ENCODE measurements around the gene AGMAT. TPM values are rescaled to one million over a fixed set of nuclear protein-coding genes. Genes with fewer than 3 reads are reported as not detected.

AGMAT gene
- total RNA-seq, 1 donor from 2014 or later, result not detected

- H3K27me3 ChIP-seq (ENCODE audit: low read depth), result no peaks in the 10 kb centered on the region
- H3K4me1 ChIP-seq, result peaks cover 94% of the 10 kb centered on the region
- H3K27ac ChIP-seq (replicated peaks), result peak overlapping the region; percentile 97
- no peaks in the 10 kb centered on the region for H3K9me3 ChIP-seq (replicated peaks)
- intact Hi-C loops (cut with micrococcal nuclease), result no loop called here
- no peak for TF ChIP-seq CTCF (IDR thresholded peaks at IDR 0.05; ENCODE audit: borderline replicate concordance)
- DNase-seq, result no peak
- H3K4me3 ChIP-seq, result no peak overlapping the region
- peaks cover 5% of the 10 kb centered on the region for H3K36me3 ChIP-seq
Measured at GRCh38 chr1:15621975-15622374, 37.1 kb upstream of the AGMAT start.

- peaks cover 94% of the 10 kb centered on the region for H3K4me1 ChIP-seq
- intact Hi-C loops (cut with micrococcal nuclease), result no loop called here
- TF ChIP-seq CTCF (IDR thresholded peaks at IDR 0.05; ENCODE audit: borderline replicate concordance), result no peak
- H3K27me3 ChIP-seq (ENCODE audit: low read depth), result no peaks in the 10 kb centered on the region
- no peaks in the 10 kb centered on the region for H3K36me3 ChIP-seq
- peak overlapping the region; percentile 97 for H3K27ac ChIP-seq (replicated peaks)
- peak overlapping the region; percentile 98 for H3K4me3 ChIP-seq
- H3K9me3 ChIP-seq (replicated peaks), result no peaks in the 10 kb centered on the region
- no peak for DNase-seq
Measured at GRCh38 chr1:15620902-15621682, 36.2 kb upstream of the AGMAT start.

GRCh38 chr1:15620155-15620545 is 35.3 kb upstream of the AGMAT start:
- Histone ChIP-seq H3K36me3 (no peaks in the 10 kb centered on the region), H3K27ac (replicated peaks) (peak overlapping the region; percentile 97), H3K27me3 (ENCODE audit: low read depth) (no peaks in the 10 kb centered on the region), H3K9me3 (replicated peaks) (no peaks in the 10 kb centered on the region), H3K4me1 (peaks cover 85% of the 10 kb centered on the region), H3K4me3 (peak overlapping the region; percentile 98)
- TF ChIP-seq CTCF (IDR thresholded peaks at IDR 0.05; ENCODE audit: borderline replicate concordance), result no peak
- intact Hi-C loops (cut with micrococcal nuclease), result no loop called here
- no peak for DNase-seq

- Histone ChIP-seq H3K9me3 (replicated peaks) (no peaks in the 10 kb centered on the region), H3K4me3 (peak overlapping the region; percentile 98), H3K36me3 (no peaks in the 10 kb centered on the region), H3K27me3 (ENCODE audit: low read depth) (no peaks in the 10 kb centered on the region), H3K4me1 (peaks cover 73% of the 10 kb centered on the region), H3K27ac (replicated peaks) (peak overlapping the region; percentile 97)
- intact Hi-C loops (cut with micrococcal nuclease), result no loop called here
- no peak for TF ChIP-seq CTCF (IDR thresholded peaks at IDR 0.05; ENCODE audit: borderline replicate concordance)
- DNase-seq, result no peak
Measured at GRCh38 chr1:15618655-15619525, 34.0 kb upstream of the AGMAT start.

GRCh38 chr1:15618077-15618654 is 33.3 kb upstream of the AGMAT start:
- peaks cover 67% of the 10 kb centered on the region for H3K4me1 ChIP-seq
- H3K36me3 ChIP-seq, result no peaks in the 10 kb centered on the region
- no peak for TF ChIP-seq CTCF (IDR thresholded peaks at IDR 0.05; ENCODE audit: borderline replicate concordance)
- peak overlapping the region; percentile 98 for H3K4me3 ChIP-seq
- intact Hi-C loops (cut with micrococcal nuclease), result no loop called here
- no peaks in the 10 kb centered on the region for H3K27me3 ChIP-seq (ENCODE audit: low read depth)
- H3K9me3 ChIP-seq (replicated peaks), result no peaks in the 10 kb centered on the region
- no peak for DNase-seq
- peak overlapping the region; percentile 97 for H3K27ac ChIP-seq (replicated peaks)

Measured in left ventricle myocardium inferior (tissue), 1 donor.